Naive thymus-derived CD4-positive, alpha-beta T cell (primary cell): ENCODE measurements around the gene NFIC. TPM values are rescaled to one million over a fixed set of nuclear protein-coding genes. Genes with fewer than 3 reads are reported as not detected.

Experiments used
- ATAC-seq: fragments of 150-1000 bp; cut with Tn5 transposase; 2 replicates; pipeline ENCODE4 v1.10.0; 2021; ENCODE audit warnings: mild to moderate bottlenecking, moderate library complexity
- CTCF ChIA-PET: fragments of 350-600 bp; sonication (Branson Sonifier 250); formaldehyde crosslinking; loops from one replicate; lab custom pipeline; 2021; ENCODE audit warnings: antibody characterized with exemption; lab: Charles Lee
- POLR2A ChIA-PET: fragments of 350-600 bp; sonication (Branson Sonifier 250); formaldehyde crosslinking; loops from one replicate; lab custom pipeline; 2021; ENCODE audit warnings: antibody characterized with exemption, inconsistent platforms; lab: Charles Lee
- DNase-seq, 9 donors: peaks; one replicate each; pipeline versions ENCODE4 v3.0.0 to v3.0.0-alpha.2; 2020 to 2022; ENCODE audit warnings: mixed read lengths in 1 of 9
- H3K27ac ChIP-seq: one replicate; pipeline ENCODE4 v1.7.0; 2013; ENCODE audit warnings: mild to moderate bottlenecking, low read depth, low read length, moderate library complexity
- H3K27me3 ChIP-seq, 2 donors: one replicate each; pipeline ENCODE4 v1.7.0; 2013; ENCODE audit warnings: low read length in 2 of 2, mild to moderate bottlenecking in 2 of 2, moderate library complexity in 2 of 2; ENCODE audit not compliant: control insufficient read depth in 2 of 2, insufficient read depth in 2 of 2
- H3K36me3 ChIP-seq, 3 experiments: 1 replicate in 2 of 3; 2 replicates in 1 of 3; pipeline ENCODE4 v1.7.0; 2013; ENCODE audit warnings: low read length in 3 of 3, mild to moderate bottlenecking in 3 of 3, moderate library complexity in 1 of 3; ENCODE audit not compliant: insufficient read depth in 3 of 3, control insufficient read depth in 2 of 3
- H3K4me1 ChIP-seq, 2 donors: one replicate each; pipeline ENCODE4 v1.7.0; 2013; ENCODE audit warnings: low read length in 2 of 2, mild to moderate bottlenecking in 2 of 2, moderate library complexity in 1 of 2; ENCODE audit not compliant: control insufficient read depth in 2 of 2, insufficient read depth in 2 of 2
- H3K4me3 ChIP-seq: 2 replicates; pipeline ENCODE4 v1.7.0; 2013; ENCODE audit warnings: mild to moderate bottlenecking, low read length
- H3K9me3 ChIP-seq, 3 experiments: 1 replicate in 2 of 3; 2 replicates in 1 of 3; pipeline ENCODE4 v1.7.0; 2013; ENCODE audit warnings: low read length in 3 of 3; ENCODE audit not compliant: control insufficient read depth in 2 of 3
- H3K27ac Mint-ChIP-seq, 9 donors: one replicate each; pipeline ENCODE4 v1.8.0; 2020 to 2022; ENCODE audit warnings: mixed read lengths in 9 of 9, mild to moderate bottlenecking in 8 of 9, moderate library complexity in 5 of 9, inconsistent platforms in 2 of 9
- H3K27me3 Mint-ChIP-seq, 5 donors: one replicate each; pipeline ENCODE4 v1.8.0; 2021 to 2022; ENCODE audit warnings: mixed read lengths in 5 of 5, mild to moderate bottlenecking in 1 of 5
- H3K36me3 Mint-ChIP-seq, 5 donors: one replicate each; pipeline ENCODE4 v1.8.0; 2020 to 2022; ENCODE audit warnings: mixed read lengths in 5 of 5, mild to moderate bottlenecking in 3 of 5, inconsistent platforms in 1 of 5
- H3K4me1 Mint-ChIP-seq, 7 donors: one replicate each; pipeline ENCODE4 v1.8.0; 2020 to 2022; ENCODE audit warnings: mixed read lengths in 7 of 7, mild to moderate bottlenecking in 3 of 7, inconsistent platforms in 1 of 7
- H3K4me3 Mint-ChIP-seq, 10 donors: one replicate each; pipeline ENCODE4 v1.8.0; 2020 to 2022; ENCODE audit warnings: mild to moderate bottlenecking in 10 of 10, mixed read lengths in 10 of 10, moderate library complexity in 6 of 10, inconsistent platforms in 2 of 10
- H3K9me3 Mint-ChIP-seq, 11 donors: one replicate each; pipeline ENCODE4 v1.8.0; 2020 to 2022; ENCODE audit warnings: mixed read lengths in 11 of 11, mild to moderate bottlenecking in 4 of 11, inconsistent platforms in 1 of 11, moderate library complexity in 1 of 11
- intact Hi-C, 2 donors: fragments of 100-400 bp; cut with micrococcal nuclease; formaldehyde crosslinking; loops; one replicate each; pipeline ENCODE4 v1.15.1; 2023
- polyA plus RNA-seq, 2 donors: library from polyadenylated mRNA; unstranded; fragments of 300-500 nt; fragmentation: Illumina TruSeq; gene quantifications; one replicate each; pipeline ENCODE4 v1.2.3, GENCODE V29; 2021
- total RNA-seq, 6 experiments: library from RNA in 5 of 6; stranded (reverse) in 5 of 6; gene quantifications; 1 replicate in 5 of 6; 2 replicates in 1 of 6; pipeline ENCODE4 v1.2.3 and lab custom pipeline; 2021 to 2026

Gene NFIC
- total and polyA plus RNA-seq, 7 experiments from 2014 or later = 12.2 to 35.2 (median 31.1) TPM

DNA sequence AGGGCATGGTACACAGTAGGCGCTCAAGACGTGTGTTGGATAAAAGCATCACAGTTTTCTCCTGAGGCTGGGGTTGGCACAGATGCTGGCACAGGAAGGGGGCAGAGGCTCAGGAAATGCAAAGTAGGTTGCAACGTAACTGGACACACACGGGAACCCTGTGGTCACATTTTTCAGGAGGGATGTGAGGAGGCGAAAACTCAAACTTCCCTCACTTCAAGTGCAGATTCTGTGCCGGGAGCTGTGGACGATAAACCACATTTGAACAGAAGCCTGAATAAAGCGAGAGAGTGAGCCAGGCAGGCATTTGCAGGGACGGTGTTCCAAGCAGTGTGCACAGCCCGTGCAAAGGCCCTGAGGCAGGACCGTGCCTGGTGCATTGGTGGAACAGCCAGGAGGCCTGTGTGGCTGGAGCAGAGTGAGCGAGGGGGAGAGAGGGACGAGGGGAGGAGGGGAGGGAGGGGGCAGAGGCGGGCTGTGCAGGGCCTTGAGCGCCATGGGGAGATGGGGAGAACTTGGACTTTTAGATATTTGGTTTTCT, 40.3 kb downstream of the NFIC start:
- no peaks in the 10 kb centered on the region for H3K9me3 ChIP-seq
- ATAC-seq = no peak
- H3K27me3 Mint-ChIP-seq = no peaks in the 10 kb centered on the region
- peaks cover 0 to 9% (median 0%) of the 10 kb centered on the region in 3 experiments for H3K36me3 ChIP-seq
- H3K4me3 Mint-ChIP-seq = no peak overlapping the region
- CTCF ChIA-PET = no interaction called here
- H3K4me1 Mint-ChIP-seq = peaks cover 0 to 18% (median 5%) of the 10 kb centered on the region in 7 donors
- H3K27ac ChIP-seq = no peak overlapping the region
- no peaks in the 10 kb centered on the region for H3K4me1 ChIP-seq
- no peak for DNase-seq
- H3K27ac Mint-ChIP-seq = peak overlapping the region in 1 of 9 donors; percentile 67
- no peaks in the 10 kb centered on the region for H3K27me3 ChIP-seq
- intact Hi-C loops = no loop called here
- H3K4me3 ChIP-seq = no peak overlapping the region
- H3K36me3 Mint-ChIP-seq = peaks cover 0 to 27% (median 5%) of the 10 kb centered on the region in 5 donors
- peaks cover 0 to 4% (median 0%) of the 10 kb centered on the region in 11 donors for H3K9me3 Mint-ChIP-seq
- POLR2A ChIA-PET = no interaction called here

DNA sequence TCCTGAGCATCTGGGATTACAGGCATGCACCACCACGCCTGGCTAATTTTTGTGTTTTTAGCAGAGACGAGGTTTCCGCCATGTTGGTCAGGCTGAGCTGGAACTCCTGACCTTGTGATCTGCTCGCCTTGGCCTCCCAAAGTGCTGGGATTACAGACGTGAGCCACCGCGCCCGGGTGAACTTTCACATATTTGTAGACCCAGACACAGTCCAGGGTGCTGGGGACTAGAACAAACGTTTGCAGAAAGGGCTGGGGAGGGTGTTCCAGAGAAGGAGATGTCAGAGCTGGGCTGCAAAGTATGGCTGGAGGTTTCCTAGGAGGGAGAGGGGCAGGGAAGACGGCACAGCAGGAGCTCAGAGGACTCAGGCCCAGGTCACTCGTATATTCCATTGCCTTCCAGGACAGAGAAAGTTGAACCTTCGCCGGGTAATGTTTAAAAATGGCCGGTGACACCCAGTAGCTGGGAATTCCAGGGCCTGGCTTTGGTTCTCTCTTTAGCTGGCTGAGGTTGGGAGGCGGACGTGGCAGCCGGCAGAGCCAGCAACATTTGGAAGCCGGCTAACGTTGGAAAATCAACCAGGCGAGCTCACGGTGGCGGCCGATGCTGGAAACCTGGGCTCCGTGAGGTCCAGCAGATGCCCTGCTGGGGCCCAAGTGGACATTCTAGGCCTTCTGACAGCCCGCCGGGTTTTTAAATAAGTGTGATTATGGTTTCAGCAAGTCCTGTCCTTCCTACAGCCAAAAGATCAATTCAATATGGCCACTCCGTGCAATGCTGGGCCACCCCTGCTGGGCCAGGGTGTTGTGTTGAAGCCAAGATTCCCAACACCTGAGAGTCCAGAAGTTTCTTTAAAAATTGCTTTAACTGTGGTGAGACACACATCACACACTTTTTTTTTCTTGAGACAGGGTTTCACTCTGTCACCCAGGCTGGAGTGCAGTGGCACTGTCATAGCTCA, 41.5 kb downstream of the NFIC start:
- Histone ChIP-seq H3K4me3 (no peak overlapping the region), H3K36me3 (peaks cover 0 to 9% (median 0%) of the 10 kb centered on the region in 3 experiments), H3K4me1 (no peaks in the 10 kb centered on the region), H3K27ac (no peak overlapping the region), H3K27me3 (no peaks in the 10 kb centered on the region), H3K9me3 (no peaks in the 10 kb centered on the region)
- no peak for ATAC-seq
- H3K27me3 Mint-ChIP-seq = no peaks in the 10 kb centered on the region
- no peak for DNase-seq
- peak overlapping the region in 1 of 9 donors; percentile 12 for H3K27ac Mint-ChIP-seq
- CTCF ChIA-PET = interaction anchor here (1.0 kb wide), 1 partner anchor 157 kb away, joined by 3 read pairs; no protein-coding TSS in a partner anchor
- intact Hi-C loops = no loop called here
- peaks cover 0 to 15% (median 0%) of the 10 kb centered on the region in 7 donors for H3K4me1 Mint-ChIP-seq
- peaks cover 0 to 1% (median 0%) of the 10 kb centered on the region in 11 donors for H3K9me3 Mint-ChIP-seq
- H3K36me3 Mint-ChIP-seq = peaks cover 0 to 18% (median 0%) of the 10 kb centered on the region in 5 donors
- H3K4me3 Mint-ChIP-seq = no peak overlapping the region
- POLR2A ChIA-PET = no interaction called here

DNA sequence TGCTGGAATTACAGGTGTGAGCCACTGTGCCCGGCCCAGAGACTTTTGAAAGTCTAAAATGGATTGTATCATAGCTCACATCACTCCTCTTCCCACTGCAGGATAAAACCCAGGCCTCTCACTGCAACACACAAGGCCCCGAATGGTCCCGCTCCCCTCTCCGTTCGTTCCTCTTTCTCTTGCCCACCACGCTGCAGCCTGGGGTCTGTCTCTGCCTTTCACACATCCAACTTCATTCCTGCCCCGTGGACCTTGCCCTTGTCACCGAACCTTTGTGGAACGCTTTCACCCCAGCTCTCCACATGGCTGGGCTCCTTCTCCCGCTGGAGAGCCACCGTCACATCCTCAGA, 42.6 kb downstream of the NFIC start:
- no peaks in the 10 kb centered on the region for H3K9me3 ChIP-seq
- CTCF ChIA-PET = no interaction called here
- Mint-ChIP-seq H3K27ac (no peak overlapping the region), H3K4me1 (peaks cover 0 to 15% (median 0%) of the 10 kb centered on the region in 7 donors), H3K27me3 (no peaks in the 10 kb centered on the region), H3K9me3 (peaks cover 0 to 1% (median 0%) of the 10 kb centered on the region in 11 donors), H3K36me3 (peaks cover 0 to 19% (median 0%) of the 10 kb centered on the region in 5 donors), H3K4me3 (peak overlapping the region in 1 of 10 donors; percentile 30)
- no peaks in the 10 kb centered on the region for H3K4me1 ChIP-seq
- ATAC-seq (no peak), DNase-seq (no peak)
- POLR2A ChIA-PET = no interaction called here
- no peaks in the 10 kb centered on the region for H3K27me3 ChIP-seq
- H3K36me3 ChIP-seq = peaks cover 0 to 9% (median 0%) of the 10 kb centered on the region in 3 experiments
- intact Hi-C loops = no loop called here
- no peak overlapping the region for H3K4me3 ChIP-seq
- H3K27ac ChIP-seq = no peak overlapping the region

DNA sequence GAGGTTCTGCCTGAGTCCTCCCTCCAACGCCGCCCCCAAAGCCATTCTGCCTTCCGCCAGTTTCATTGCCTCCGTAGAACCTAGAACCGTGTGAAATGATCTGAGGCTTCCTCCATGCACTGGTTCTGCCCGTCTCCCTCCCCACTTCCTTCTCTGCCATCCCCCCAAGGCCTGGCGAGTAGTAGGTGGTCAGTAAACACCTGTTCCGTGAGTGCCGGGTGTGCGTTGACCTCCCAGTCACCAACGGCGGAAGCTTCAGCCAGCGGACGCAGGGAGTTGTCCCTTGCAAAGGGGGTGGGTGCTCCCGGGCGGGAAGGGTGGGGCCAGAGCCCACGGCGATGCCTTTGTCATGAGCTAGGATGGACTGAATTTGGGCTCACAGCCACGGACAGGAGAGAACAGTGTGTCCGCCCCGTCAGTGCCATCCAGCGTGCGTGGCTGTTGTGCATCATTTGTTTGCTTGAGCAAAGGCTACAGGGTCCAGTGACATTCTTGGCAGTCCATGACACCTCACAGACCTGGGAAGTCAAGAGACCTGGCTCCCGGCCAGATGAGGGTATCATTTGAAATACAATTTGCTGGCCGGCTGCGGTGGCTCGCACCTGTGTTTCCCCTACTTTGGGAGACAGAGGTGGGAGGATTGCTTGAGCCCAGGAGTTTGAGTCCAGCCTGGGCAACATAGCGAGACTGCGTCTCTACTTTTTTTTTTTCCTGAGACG, 43.1 kb downstream of the NFIC start:
- Histone ChIP-seq H3K27ac (no peak overlapping the region), H3K27me3 (no peaks in the 10 kb centered on the region), H3K4me3 (no peak overlapping the region), H3K4me1 (no peaks in the 10 kb centered on the region), H3K36me3 (peaks cover 0 to 9% (median 0%) of the 10 kb centered on the region in 3 experiments), H3K9me3 (no peaks in the 10 kb centered on the region)
- ChIA-PET CTCF (interaction anchor here (0.7 kb wide), 1 partner anchor 22 kb away, joined by 4 read pairs; no protein-coding TSS in a partner anchor), POLR2A (no interaction called here)
- Mint-ChIP-seq H3K27me3 (no peaks in the 10 kb centered on the region), H3K4me1 (peaks cover 0 to 15% (median 0%) of the 10 kb centered on the region in 7 donors), H3K27ac (no peak overlapping the region), H3K4me3 (peak overlapping the region in 1 of 10 donors; percentile 30), H3K36me3 (peaks cover 0 to 19% (median 0%) of the 10 kb centered on the region in 5 donors), H3K9me3 (peaks cover 0 to 1% (median 0%) of the 10 kb centered on the region in 11 donors)
- intact Hi-C loops = no loop called here
- ATAC-seq = no peak
- no peak for DNase-seq

DNA sequence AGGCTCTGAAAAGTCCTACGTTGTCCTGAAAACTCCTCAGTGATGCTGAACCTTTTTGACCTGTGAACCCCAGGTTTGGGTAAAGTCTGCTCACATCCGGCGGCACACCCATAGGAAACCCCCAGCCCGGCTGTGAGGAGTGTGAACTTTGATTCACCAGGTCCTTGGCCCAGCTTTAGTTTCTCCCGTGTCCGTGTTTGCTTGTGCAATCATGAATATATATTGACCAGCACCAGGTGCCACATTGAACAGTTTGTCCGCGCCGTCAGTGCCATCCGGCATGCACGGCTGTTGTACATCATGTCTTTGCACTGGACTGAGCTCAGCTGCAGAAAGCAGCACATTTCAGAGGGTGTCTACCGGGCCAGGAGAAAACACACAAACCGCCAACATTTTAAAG, 45.3 kb downstream of the NFIC start:
- Mint-ChIP-seq H3K4me1 (peaks cover 0 to 6% (median 0%) of the 10 kb centered on the region in 7 donors), H3K4me3 (no peak overlapping the region), H3K9me3 (peaks cover 0 to 1% (median 0%) of the 10 kb centered on the region in 11 donors), H3K27ac (peak overlapping the region in 1 of 9 donors; percentile 9), H3K36me3 (peaks cover 0 to 18% (median 0%) of the 10 kb centered on the region in 5 donors), H3K27me3 (no peaks in the 10 kb centered on the region)
- ChIA-PET POLR2A (no interaction called here), CTCF (interaction anchor here (0.7 kb wide), 1 partner anchor 69 kb away, joined by 5 read pairs; no protein-coding TSS in a partner anchor)
- intact Hi-C loops = no loop called here
- ATAC-seq (no peak), DNase-seq (no peak)
- H3K27ac ChIP-seq = no peak overlapping the region
- H3K36me3 ChIP-seq = peaks cover 0 to 9% (median 0%) of the 10 kb centered on the region in 3 experiments
- no peak overlapping the region for H3K4me3 ChIP-seq
- no peaks in the 10 kb centered on the region for H3K4me1 ChIP-seq
- H3K27me3 ChIP-seq = no peaks in the 10 kb centered on the region
- no peaks in the 10 kb centered on the region for H3K9me3 ChIP-seq

DNA sequence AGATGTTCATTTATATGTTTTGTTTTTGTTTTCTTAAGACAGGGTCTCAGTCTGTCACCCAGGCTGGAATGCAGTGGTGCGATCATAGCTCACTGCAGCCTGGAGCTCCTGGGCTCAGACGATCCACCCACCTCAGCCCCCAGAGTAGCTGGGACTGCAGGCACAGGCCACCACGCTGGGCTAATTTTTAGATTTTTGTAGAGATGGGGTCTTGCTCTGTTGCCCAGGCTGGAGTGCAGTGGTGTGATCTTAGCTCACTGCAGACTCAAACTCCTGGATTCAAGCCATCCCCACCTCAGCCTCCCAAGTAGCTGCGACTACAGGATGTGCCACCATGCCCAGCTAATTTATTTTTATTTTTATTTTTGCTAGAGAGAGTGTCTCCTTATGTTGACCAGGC, 45.7 kb downstream of the NFIC start:
- Mint-ChIP-seq H3K4me3 (no peak overlapping the region), H3K9me3 (peaks cover 0 to 1% (median 0%) of the 10 kb centered on the region in 11 donors), H3K27me3 (no peaks in the 10 kb centered on the region), H3K4me1 (peaks cover 0 to 6% (median 0%) of the 10 kb centered on the region in 7 donors), H3K36me3 (peaks cover 0 to 16% (median 0%) of the 10 kb centered on the region in 5 donors), H3K27ac (peak overlapping the region in 1 of 9 donors; percentile 9)
- ChIA-PET CTCF (no interaction called here), POLR2A (no interaction called here)
- Histone ChIP-seq H3K36me3 (peaks cover 0 to 9% (median 0%) of the 10 kb centered on the region in 3 experiments), H3K27ac (no peak overlapping the region), H3K4me3 (no peak overlapping the region), H3K27me3 (no peaks in the 10 kb centered on the region), H3K9me3 (no peaks in the 10 kb centered on the region), H3K4me1 (no peaks in the 10 kb centered on the region)
- no peak for ATAC-seq
- no peak for DNase-seq
- intact Hi-C loops = no loop called here
